HG02798 (cell line): ENCODE data around the gene ZNF638.

Experiments
- ATAC-seq: cut with Tn5 transposase; IDR thresholded peaks from one replicate; pipeline ENCODE4 v1.9.1; 2021; ENCODE audit warnings: mild to moderate bottlenecking; ENCODE audit not compliant: unreplicated experiment, poor library complexity

ZNF638 gene

GRCh38 chr2:71333619-71334018, 2.0 kb downstream of the ZNF638 start:
- ATAC-seq, result no peak

- ATAC-seq, result no peak
Measured at GRCh38 chr2:71336384-71336783, 4.8 kb downstream of the ZNF638 start.

- ATAC-seq, result no peak
Measured at GRCh38 chr2:71336802-71337201, 5.2 kb downstream of the ZNF638 start.

- ATAC-seq, result no peak
Measured at GRCh38 chr2:71337776-71338175, 6.2 kb downstream of the ZNF638 start.

- no peak for ATAC-seq
Measured at GRCh38 chr2:71339685-71340084, 8.1 kb downstream of the ZNF638 start.

- ATAC-seq, result no peak
Measured at GRCh38 chr2:71340176-71340575, 8.6 kb downstream of the ZNF638 start.

- ATAC-seq, result no peak
Measured at GRCh38 chr2:71341645-71342044, 10.1 kb downstream of the ZNF638 start.

DNA sequence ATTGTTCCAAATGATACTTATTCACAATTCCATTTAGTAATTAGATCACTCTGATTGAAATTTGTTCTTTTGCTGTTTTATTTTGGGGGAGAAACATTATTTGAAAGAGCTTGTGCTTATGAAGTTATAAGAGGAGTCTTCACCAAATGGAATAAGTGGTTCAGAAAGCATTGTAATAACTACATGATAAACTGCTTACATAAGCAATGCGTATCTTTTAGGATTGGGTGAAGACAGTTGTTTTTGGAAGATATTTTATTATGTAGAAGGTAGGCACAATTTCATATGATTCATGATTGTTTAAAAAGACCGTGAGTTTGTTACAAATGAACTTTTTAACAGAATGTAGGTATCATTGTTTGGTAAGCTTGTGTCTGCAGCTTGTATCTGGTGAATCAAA, 14.5 kb downstream of the ZNF638 start:
- ATAC-seq, result no peak

DNA sequence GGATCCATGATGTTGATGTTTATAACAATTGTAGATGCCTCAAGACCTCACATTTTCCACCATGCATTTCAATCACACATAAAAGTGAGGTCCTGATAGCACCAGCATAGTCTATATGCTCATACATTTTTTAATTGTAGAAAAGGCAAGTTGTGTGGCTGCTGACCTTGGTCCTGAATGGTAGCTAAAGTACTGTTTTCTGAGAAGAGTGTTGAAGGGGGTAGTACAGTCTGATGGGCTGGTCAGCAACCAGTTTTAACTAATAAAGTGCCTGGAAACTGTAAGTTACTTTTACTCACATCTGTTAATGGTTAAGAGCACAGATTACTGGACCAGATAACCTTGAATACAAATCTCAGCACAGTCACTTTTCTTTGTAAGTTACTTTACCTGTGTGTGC, 15.9 kb downstream of the ZNF638 start:
- ATAC-seq, result no peak

- ATAC-seq, result no peak
Measured at GRCh38 chr2:71348302-71348701, 16.7 kb downstream of the ZNF638 start.

DNA sequence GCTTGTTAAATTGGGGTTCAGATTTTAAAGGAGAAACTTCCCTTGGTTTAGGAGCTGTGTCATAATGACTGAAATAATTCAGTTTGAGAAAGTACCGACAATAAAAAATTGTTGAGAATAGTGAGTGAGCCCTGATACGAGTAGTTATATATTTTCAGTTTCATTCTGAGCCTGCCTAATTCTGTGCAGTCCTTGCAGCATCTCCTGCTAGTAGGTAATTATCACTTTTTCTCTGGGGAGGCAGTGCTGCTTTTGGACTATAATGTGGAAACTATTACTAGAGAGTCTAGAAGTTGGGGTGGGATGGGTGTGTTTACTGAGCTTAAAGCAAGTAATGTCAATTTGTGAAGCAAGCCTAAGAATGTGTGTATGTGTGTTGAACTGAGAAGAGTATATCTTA, 21.7 kb downstream of the ZNF638 start:
- ATAC-seq, result peak; percentile 77

GRCh38 chr2:71358931-71359671, 27.5 kb downstream of the ZNF638 start:
- no peak for ATAC-seq

- ATAC-seq, result no peak
Measured at GRCh38 chr2:71360434-71360975, 28.9 kb downstream of the ZNF638 start.

DNA sequence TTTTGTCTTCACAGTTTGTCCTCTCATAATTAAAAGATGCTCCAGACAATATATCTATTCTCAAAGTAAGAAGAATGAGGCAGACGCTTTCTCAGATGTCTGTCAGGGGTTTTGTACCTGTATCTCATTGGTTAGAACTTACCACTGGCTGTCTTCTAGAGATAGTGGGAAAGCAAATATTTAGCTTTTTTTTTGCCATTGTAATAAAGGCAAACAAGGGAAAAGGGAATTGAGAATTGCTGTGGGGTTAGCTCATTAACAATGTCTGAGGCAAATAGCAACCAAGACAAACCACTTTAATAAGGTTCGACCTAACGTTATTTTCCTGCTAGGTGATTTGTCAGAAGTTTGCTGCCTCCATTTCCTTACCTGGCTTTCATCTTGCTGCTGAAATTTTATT, 30.0 kb downstream of the ZNF638 start:
- no peak for ATAC-seq

DNA sequence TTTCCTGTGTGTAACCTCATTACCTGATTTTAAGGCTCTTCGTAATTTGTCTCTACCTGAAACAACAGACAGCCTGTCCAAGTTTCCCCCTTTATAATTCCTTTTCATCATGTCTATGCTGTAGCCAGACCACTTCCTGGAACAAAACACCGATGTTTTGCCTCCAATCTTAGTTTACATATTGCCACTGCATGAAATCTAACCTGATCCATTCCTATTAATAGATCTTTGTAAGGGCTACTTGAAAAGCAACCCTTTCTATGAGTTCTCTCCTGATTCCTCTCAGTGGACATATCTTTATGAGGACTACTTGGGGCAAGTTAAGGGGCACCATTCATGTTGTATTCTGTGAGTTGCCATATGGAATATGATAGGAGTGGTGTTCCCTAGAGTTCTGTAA, 30.9 kb downstream of the ZNF638 start:
- ATAC-seq, result no peak

DNA sequence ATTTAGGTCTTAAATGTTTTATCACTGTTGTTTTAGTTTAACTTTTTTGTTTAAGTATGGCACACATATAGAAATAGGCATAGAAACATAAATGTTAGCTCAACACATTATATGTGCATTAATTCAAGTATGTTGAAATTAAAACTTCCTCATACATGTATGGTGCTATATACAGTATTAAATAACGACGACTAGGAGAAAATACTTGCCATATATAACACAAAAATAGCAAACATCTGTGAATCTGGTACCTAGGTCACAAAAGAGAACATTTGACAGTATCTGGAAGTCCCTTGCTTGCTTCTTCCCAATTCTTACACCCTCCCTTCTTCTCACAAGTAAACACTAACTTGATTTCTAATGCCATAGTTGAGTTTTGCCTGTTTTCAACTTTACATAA, 38.4 kb downstream of the ZNF638 start:
- no peak for ATAC-seq

- no peak for ATAC-seq
Measured at GRCh38 chr2:71372042-71372441, 40.5 kb downstream of the ZNF638 start.

DNA sequence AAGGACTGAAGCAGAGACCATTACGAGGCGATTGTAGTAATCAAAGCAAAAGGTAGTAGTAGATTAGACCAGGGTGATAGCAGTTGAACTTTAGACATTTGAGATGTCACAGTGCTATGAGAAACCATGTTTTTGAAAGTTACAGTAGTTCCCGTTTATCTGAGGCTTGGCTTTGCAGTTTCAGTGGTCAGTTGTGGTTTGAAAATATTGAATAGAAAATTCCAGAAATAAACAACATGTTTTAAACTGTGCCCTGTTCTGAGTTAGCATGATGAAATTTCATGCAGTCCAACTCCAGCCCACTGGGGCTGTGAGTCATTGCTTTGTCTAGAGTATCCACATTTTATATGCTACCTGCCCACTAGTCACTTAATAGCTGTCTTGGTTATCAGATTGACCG, 47.5 kb downstream of the ZNF638 start:
- ATAC-seq, result no peak

DNA sequence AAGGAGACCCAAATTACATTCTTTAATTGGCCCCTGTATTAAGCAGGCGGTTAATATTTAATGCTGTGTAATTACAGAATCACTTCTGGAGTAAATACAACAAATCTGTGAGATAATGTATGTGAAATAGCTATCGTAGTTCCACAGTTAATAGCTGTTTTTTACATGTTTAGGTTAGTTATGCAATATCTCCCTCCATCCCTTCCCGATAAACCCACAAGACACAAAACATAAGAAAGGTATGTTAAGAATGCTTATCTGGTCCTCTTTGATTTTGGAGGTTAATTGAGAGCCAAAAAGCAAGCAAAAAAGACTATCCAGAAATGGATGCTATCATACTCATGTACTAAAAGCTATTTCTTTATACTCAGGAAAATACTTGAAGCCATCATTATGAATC, 49.1 kb downstream of the ZNF638 start:
- ATAC-seq, result no peak

DNA sequence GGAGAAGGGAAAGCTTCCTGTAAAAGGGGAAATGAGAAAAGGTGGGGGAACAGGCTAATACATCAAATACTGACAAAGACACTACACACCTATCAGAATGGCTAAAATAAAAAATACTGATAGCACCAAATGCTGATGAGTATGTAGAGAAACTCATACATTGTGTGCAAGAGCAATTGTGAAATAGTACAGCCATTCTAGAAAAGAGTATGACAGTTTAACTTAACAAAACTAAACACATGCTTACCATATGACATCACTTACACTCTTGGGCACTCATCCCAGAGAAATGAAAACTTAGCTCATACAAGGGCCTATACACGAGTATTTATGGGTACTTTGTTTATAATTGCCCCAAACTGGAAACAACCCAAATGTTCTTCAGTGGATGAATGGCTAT, 53.4 kb downstream of the ZNF638 start:
- ATAC-seq, result no peak

DNA sequence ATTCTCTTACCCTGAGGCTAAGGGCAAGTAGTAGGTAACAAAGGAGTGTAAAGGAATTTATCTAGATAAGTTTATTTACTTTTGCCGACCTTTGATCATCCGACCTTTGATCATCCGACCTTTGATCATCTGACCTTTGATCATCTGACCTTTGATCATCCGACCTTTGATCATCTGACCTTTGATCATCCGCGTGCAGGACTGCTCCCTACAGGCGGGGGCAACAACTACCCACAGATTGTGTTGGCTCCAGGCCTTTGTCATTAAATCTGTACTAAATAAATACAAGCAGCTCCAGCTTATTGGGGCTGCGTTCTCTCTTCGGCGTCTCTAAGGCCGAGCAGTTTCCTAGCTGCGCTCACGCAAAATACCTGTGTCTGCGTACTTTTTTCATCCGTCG, 56.6 kb downstream of the ZNF638 start:
- no peak for ATAC-seq

DNA sequence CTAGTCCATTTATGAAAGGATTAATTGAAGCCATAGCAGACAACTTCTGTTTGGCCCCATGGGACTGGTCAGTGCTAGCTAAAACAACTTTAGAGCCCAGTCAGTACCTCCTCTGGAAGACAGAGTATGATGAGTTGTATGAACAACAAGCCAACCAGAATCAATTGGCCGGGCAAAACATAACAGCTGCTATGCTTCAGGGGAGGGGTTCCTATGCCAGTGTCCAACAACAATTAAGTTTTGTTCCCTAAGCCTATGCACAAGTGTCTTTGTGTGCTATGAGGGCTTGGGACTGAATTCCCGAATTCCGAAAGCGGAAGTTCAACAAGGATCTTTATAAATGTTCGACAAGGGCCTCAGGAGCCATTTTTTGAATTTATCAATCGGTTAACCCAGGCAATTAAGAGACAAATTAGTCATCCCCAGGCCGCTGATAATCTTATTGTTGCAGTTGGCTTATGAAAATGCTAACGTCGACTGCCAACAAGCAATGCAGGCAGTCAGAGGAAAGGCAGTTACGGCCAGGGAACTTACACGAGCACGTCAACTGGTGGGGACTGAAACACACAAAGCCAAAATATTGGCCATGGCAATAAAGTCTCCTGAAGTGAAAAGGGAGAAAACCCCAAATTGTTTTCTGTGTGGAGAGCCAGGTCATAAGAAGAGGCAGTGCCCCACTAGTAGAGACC, 57.9 kb downstream of the ZNF638 start:
- ATAC-seq, result no peak
